ENCODE measurements around the gene INTS6. TPM values are rescaled to one million over a fixed set of nuclear protein-coding genes. Genes with fewer than 3 reads are reported as not detected.
A peak's percentile ranks its signal among the peaks of the same experiment; 100 is the strongest.
"Not testable (repeated sequence)": the region's sequence is repeated elsewhere in the genome, so short reads cannot be mapped to it uniquely, and the experiment has no call there.

The INTS6 gene
- total RNA-seq, 1 donor from 2014 or later: 34.3 TPM

DNA sequence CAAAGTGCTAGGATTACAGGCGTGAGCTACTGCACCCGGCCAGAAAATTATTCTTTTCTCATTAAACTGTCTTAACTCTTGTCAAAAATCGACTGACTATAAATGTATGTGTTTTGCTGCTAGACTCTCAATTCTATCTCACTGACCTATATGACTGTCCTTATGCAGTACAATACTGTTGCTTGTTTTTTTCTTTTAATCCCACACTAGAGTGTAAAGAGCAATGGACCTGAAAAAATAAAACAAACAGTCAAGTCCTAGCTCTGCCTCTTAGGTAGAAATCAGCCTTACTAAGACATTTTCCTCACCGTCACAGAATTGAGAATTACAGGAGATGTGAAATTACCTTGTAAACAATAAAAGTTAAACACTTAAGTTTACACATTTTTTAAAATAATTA is 35.1 kb downstream of the INTS6 start:
- H3K9me3 ChIP-seq: no peaks in the 10 kb centered on the region
- no peaks in the 10 kb centered on the region for H3K27me3 ChIP-seq
- TF ChIP-seq CTCF (IDR thresholded peaks at IDR 0.05): no peak
- intact Hi-C loops (cut with DNase I): no loop called here
- no peak overlapping the region for H3K4me3 ChIP-seq
- DNase-seq (no peak), ATAC-seq (no peak)
- peaks cover 15% of the 10 kb centered on the region for H3K4me1 ChIP-seq
- no peak overlapping the region for H3K27ac ChIP-seq
- peaks cover 18% of the 10 kb centered on the region for H3K36me3 ChIP-seq

- ATAC-seq: no peak
- peaks cover 15% of the 10 kb centered on the region for H3K4me1 ChIP-seq
- H3K4me3 ChIP-seq: no peak overlapping the region
- H3K9me3 ChIP-seq: no peaks in the 10 kb centered on the region
- peaks cover 13% of the 10 kb centered on the region for H3K36me3 ChIP-seq
- H3K27ac ChIP-seq: no peak overlapping the region
- TF ChIP-seq CTCF (IDR thresholded peaks at IDR 0.05): no peak
- H3K27me3 ChIP-seq: no peaks in the 10 kb centered on the region
- intact Hi-C loops (cut with DNase I): no loop called here
- DNase-seq: no peak
These were observed 36.7 kb downstream of the INTS6 start for GRCh38 chr13:51416107-51416506.

DNA sequence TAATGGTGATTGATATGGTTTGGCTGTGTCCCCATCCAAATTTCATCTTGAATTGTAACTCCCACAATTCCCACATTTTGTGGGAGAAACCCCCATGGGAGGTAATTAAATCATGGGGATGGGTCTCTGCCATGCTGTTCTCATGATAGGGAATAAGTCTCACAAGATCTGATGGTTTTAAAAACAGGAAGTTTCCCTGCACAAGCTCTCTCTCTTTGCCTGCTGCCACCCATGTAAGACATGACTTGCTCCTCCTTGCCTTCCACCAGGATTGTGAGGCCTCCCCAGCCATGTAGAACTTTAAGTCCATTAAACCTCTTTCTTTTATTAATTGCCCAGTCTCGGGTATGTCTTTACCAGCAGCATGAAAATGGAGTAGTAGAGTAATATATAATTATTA is 37.5 kb downstream of the INTS6 start:
- DNase-seq; H3K4me3 ChIP-seq; H3K27me3 ChIP-seq; H3K36me3 ChIP-seq; ATAC-seq; H3K9me3 ChIP-seq; intact Hi-C loops (cut with DNase I); H3K27ac ChIP-seq: not testable (repeated sequence)
- H3K4me1 ChIP-seq: peaks cover 15% of the 10 kb centered on the region

DNA sequence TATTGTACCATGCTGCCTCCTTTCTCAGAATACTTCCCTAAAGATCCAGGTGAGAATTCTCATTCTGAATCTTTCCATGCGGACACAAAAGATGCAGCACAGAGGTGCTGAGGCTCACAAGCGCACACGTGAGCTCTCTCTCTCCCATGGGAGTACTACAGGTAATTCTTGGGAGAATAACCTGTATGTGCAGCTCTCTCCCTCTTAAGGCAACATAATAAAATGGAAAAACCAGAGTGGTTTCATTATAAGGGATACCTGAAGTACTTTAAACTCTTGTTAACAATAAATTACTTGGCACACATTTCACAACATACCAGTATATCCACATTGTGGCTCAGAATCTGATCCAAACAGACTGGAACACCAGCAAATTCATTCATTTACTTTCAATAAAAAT is 40.4 kb downstream of the INTS6 start:
- no peak for DNase-seq
- TF ChIP-seq CTCF (IDR thresholded peaks at IDR 0.05): no peak
- Histone ChIP-seq H3K27ac (no peak overlapping the region), H3K9me3 (no peaks in the 10 kb centered on the region), H3K36me3 (peaks cover 6% of the 10 kb centered on the region), H3K4me3 (no peak overlapping the region), H3K27me3 (no peaks in the 10 kb centered on the region), H3K4me1 (no peaks in the 10 kb centered on the region)
- no peak for ATAC-seq
- intact Hi-C loops (cut with DNase I): no loop called here

DNA sequence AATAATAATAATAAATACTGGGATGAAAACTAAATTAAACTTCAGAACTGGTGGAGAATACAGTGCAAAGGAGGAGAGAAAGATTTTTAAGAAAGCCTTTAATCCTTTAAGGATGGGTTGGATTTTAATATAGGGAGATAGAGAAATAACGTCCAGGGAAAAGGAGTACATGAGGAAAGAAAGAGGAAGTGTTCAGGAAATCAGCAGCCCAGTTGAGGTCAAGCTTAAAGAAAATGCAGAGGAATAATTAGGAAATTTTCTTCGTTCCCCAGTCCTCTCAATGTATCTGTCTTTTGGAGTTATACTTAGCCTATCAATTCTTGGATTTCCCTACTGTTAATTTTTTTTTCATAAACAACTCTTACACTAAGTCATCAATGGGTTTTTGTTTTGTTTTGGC is 47.7 kb downstream of the INTS6 start:
- ATAC-seq (no peak), DNase-seq (no peak)
- no peaks in the 10 kb centered on the region for H3K36me3 ChIP-seq
- no peaks in the 10 kb centered on the region for H3K9me3 ChIP-seq
- no peak overlapping the region for H3K27ac ChIP-seq
- intact Hi-C loops (cut with DNase I): no loop called here
- no peak for TF ChIP-seq CTCF (IDR thresholded peaks at IDR 0.05)
- H3K4me3 ChIP-seq: no peak overlapping the region
- no peaks in the 10 kb centered on the region for H3K4me1 ChIP-seq
- H3K27me3 ChIP-seq: no peaks in the 10 kb centered on the region

DNA sequence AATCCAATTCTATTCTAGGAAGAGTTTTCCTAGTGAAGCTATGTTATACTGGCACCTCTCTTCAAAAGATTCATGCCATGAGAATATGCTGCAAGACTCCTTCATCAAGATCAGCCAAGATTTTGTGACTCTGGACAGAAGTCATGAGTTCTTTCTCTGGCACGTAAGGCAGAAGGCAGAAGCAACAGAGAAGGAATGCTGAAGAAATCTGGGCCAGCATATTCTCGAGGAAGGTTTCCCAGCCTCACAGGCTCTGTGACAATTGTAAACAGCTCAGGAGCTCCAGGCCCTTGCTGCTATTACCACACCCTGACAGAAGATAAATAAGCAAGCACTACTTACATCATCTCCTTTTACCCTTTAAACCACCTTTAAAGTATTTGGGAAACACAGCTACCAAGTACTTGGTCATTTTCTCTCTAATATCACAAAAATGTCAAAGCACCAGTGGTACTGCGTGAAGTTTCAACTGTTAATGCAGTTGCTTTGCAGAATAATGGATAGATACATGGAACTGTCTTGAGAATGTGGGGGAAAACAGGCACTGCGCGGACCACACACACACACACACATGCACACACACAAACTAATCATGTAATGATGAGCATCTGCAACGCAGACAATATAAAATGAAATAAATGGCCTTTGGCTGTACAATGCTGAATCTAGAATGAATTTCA is 55.4 kb downstream of the INTS6 start:
- Histone ChIP-seq H3K9me3 (no peaks in the 10 kb centered on the region), H3K4me1 (peaks cover 19% of the 10 kb centered on the region), H3K36me3 (no peaks in the 10 kb centered on the region), H3K27me3 (no peaks in the 10 kb centered on the region), H3K4me3 (no peak overlapping the region), H3K27ac (no peak overlapping the region)
- intact Hi-C loops (cut with DNase I): no loop called here
- ATAC-seq: peak; percentile 74
- no peak for DNase-seq
- no peak for TF ChIP-seq CTCF (IDR thresholded peaks at IDR 0.05)
